Endothelial cell of umbilical vein (primary cell): ENCODE measurements around the gene PRM3. TPM values are rescaled to one million over a fixed set of nuclear protein-coding genes. Genes with fewer than 3 reads are reported as not detected.

ENCODE experiments used
- BruUV-seq: library from RNA; stranded (reverse); fragments of 400-500 nt; replicated peaks from 2 replicates; lab custom pipeline; 2021; lab: Mats Ljungman, UMichigan
- CTCF ChIA-PET: fragments of 300-600, 350-600 bp; sonication (Branson Sonifier 250); formaldehyde crosslinking; loops from one replicate; lab custom pipeline; 2021; ENCODE audit warnings: antibody characterized with exemption, inconsistent platforms; lab: Charles Lee
- POLR2A ChIA-PET: fragments of 300-600, 350-600 bp; sonication (Branson Sonifier 250); formaldehyde crosslinking; loops from one replicate; lab custom pipeline; 2021; ENCODE audit warnings: antibody characterized with exemption, inconsistent platforms; lab: Charles Lee
- DNase-seq: peaks from one replicate; pipeline ENCODE4 v3.0.0-alpha.2; 2011; ENCODE audit warnings: low read depth, low spot score
- FAIRE-seq: peaks from 2 replicates; lab custom pipeline; 2011; peaks lifted over from hg19 to GRCh38; lab: Jason Lieb, UNC
- H2AFZ ChIP-seq: 2 replicates; pipeline ENCODE4 v1.6.0; 2012; ENCODE audit warnings: low read depth, low read length, control low read depth, inconsistent platforms
- H3K27ac ChIP-seq: 2 replicates; pipeline ENCODE4 v1.5.1; 2011; ENCODE audit warnings: low read depth, mild to moderate bottlenecking, control low read depth, low read length, moderate library complexity; ENCODE audit not compliant: insufficient read depth
- H3K27me3 ChIP-seq, 2 experiments: 2 replicates each; pipeline versions ENCODE4 v1.6.0 to v1.6.1; 2011; ENCODE audit warnings: low read length in 2 of 2, mixed read lengths in 1 of 2; ENCODE audit not compliant: control insufficient read depth in 2 of 2, insufficient read depth in 2 of 2
- H3K36me3 ChIP-seq, 2 experiments: 2 replicates in 1 of 2; 3 replicates in 1 of 2; pipeline ENCODE4 v1.5.1; 2011; ENCODE audit warnings: low read length in 2 of 2, mild to moderate bottlenecking in 1 of 2, moderate library complexity in 1 of 2; ENCODE audit not compliant: control insufficient read depth in 2 of 2, insufficient read depth in 2 of 2; ENCODE audit errors: extremely low read depth in 1 of 2
- H3K4me1 ChIP-seq: 3 replicates; pipeline ENCODE4 v1.5.1; 2011; ENCODE audit warnings: mild to moderate bottlenecking, low read length; ENCODE audit not compliant: control insufficient read depth, insufficient read depth; ENCODE audit errors: extremely low read depth
- H3K4me2 ChIP-seq: 2 replicates; pipeline ENCODE4 v1.6.1; 2011; ENCODE audit warnings: low read length, control low read depth, mixed read lengths; ENCODE audit not compliant: insufficient read depth
- H3K4me3 ChIP-seq, 3 experiments: fragments of 200-600 bp in 1 of 3; sonication (generic), shearing (Covaris generic) in 1 of 3; replicated peaks in 1 of 3; 2 replicates each; pipeline ENCODE4 v1.5.1; 2011 to 2016; ENCODE audit warnings: control low read depth in 3 of 3, low read length in 3 of 3, mild to moderate bottlenecking in 2 of 3, inconsistent platforms in 1 of 3, low read depth in 1 of 3, moderate library complexity in 1 of 3; ENCODE audit not compliant: insufficient read depth in 1 of 3
- H3K79me2 ChIP-seq: 2 replicates; pipeline ENCODE4 v1.6.0; 2012; ENCODE audit warnings: low read length, inconsistent platforms; ENCODE audit not compliant: control insufficient read depth, insufficient read depth
- H3K9ac ChIP-seq: replicated peaks from 2 replicates; pipeline ENCODE3; 2011; ENCODE audit warnings: low read length, control low read depth; ENCODE audit not compliant: insufficient read depth; ENCODE audit errors: extremely low read depth
- H3K9me1 ChIP-seq: replicated peaks from 3 replicates; pipeline ENCODE4 v1.6.0; 2011; ENCODE audit warnings: mild to moderate bottlenecking, low read length; ENCODE audit not compliant: control insufficient read depth, insufficient read depth; ENCODE audit errors: extremely low read depth
- H3K9me3 ChIP-seq: replicated peaks from 2 replicates; pipeline ENCODE4 v1.5.1; 2012; ENCODE audit warnings: low read length, inconsistent platforms; ENCODE audit not compliant: control insufficient read depth, insufficient read depth
- H4K20me1 ChIP-seq: replicated peaks from 2 replicates; pipeline ENCODE3; 2011; ENCODE audit warnings: mild to moderate bottlenecking, low read length; ENCODE audit not compliant: control insufficient read depth, insufficient read depth; ENCODE audit errors: extremely low read depth
- EZH2 ChIP-seq: IDR thresholded peaks from 2 replicates; pipeline ENCODE4 v1.6.1; 2012; ENCODE audit warnings: borderline replicate concordance, low read depth, mild to moderate bottlenecking, moderate library complexity, low read length, inconsistent platforms; ENCODE audit not compliant: severe bottlenecking
- FOS ChIP-seq: IDR thresholded peaks from 2 replicates; pipeline ENCODE4 v1.6.1; 2011; ENCODE audit warnings: mild to moderate bottlenecking, low read length, moderate library complexity, borderline replicate concordance; ENCODE audit not compliant: insufficient read depth
- GATA2 ChIP-seq: IDR thresholded peaks from 2 replicates; pipeline ENCODE4 v1.7.0; 2011; ENCODE audit warnings: low read depth, mild to moderate bottlenecking, moderate library complexity, mixed read lengths, low read length; ENCODE audit not compliant: insufficient read length, insufficient read depth
- JUN ChIP-seq: IDR thresholded peaks from 2 replicates; pipeline ENCODE4 v1.6.1; 2011; ENCODE audit warnings: borderline replicate concordance, low read depth; ENCODE audit not compliant: insufficient read length, insufficient read depth
- MAX ChIP-seq: IDR thresholded peaks from 2 replicates; pipeline ENCODE4 v1.6.1; 2011; ENCODE audit not compliant: insufficient read depth, insufficient read length
- MYC ChIP-seq: IDR thresholded peaks from one replicate; pipeline ENCODE4 v1.6.1; 2011; ENCODE audit warnings: mild to moderate bottlenecking, low read depth, low read length
- POLR2A ChIP-seq: IDR thresholded peaks from 2 replicates; pipeline ENCODE4 v1.6.1; 2012; ENCODE audit warnings: low read depth, mild to moderate bottlenecking, control low read depth, low read length
- POLR2AphosphoS5 ChIP-seq: IDR thresholded peaks from 2 replicates; pipeline ENCODE4 v1.6.1; 2012; ENCODE audit warnings: low read depth, mild to moderate bottlenecking, control low read depth, low read length, moderate library complexity; ENCODE audit not compliant: insufficient read depth
- dilution Hi-C: fragments of 300-500 bp; cut with MboI; formaldehyde crosslinking; loops from one replicate; pipeline ENCODE4 v1.15.0; 2019; ENCODE audit warnings: low sequenced_read_pairs; ENCODE audit not compliant: extremely low pct_ligation_motif_present
- intact Hi-C: fragments of 100-400 bp; cut with micrococcal nuclease; formaldehyde crosslinking; loops from one replicate; pipeline ENCODE4 v1.10.0; 2022
- polyA plus RNA-seq, 4 experiments: library from polyadenylated mRNA; depleted of rRNA in 3 of 4; stranded (reverse) in 3 of 4; unstranded in 1 of 4; fragments of >200 nt; gene quantifications; 2 replicates each; pipeline versions ENCODE4 v1.2.1 to v1.2.3, GENCODE V29; 2011 to 2012; ENCODE audit warnings: missing spikeins in 1 of 4
- total RNA-seq: library from RNA; stranded (reverse); gene quantifications from 2 replicates; pipeline ENCODE4 v1.2.3, GENCODE V29; 2021
- TF ChIP-seq, protein P1 (sequence below), 2 donors: IDR thresholded peaks; 1 replicate in 1 of 2; 2 replicates in 1 of 2; pipeline ENCODE4 v1.5.1; 2011; ENCODE audit warnings: low read length in 2 of 2, mild to moderate bottlenecking in 2 of 2, moderate library complexity in 2 of 2, control low read depth in 1 of 2, inconsistent platforms in 1 of 2, low read depth in 1 of 2; ENCODE audit not compliant: insufficient read depth in 1 of 2; ENCODE audit errors: extremely low read depth in 1 of 2

PRM3 gene
- total and polyA plus RNA-seq, 2 donors (not counting 3 experiments of a cell fraction or from before 2014, with no cell fraction given): not detected

DNA sequence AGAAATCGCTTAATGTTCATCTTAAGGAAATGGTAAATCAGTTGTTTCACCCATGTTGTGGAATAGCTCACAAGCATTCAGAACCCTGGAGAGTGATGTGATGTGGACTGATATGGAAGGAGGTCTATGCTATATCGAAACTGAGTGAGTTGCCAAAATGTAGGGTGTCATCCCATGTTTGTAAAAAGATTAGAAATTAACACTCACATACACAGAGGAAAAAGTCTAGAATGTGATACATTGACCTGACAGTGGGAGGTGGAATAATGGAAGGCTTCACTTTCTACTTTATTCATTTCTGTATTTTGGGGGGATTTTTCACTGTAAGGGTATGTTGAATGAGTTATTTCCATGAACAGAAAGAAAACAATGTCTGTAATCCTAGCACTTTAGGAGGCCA, 12.4 kb upstream of the PRM3 start:
- no TSS peak for BruUV-seq
- no peak overlapping the region for H3K27ac ChIP-seq
- H3K79me2 ChIP-seq: no peaks in the 10 kb centered on the region
- no peak for FAIRE-seq
- POLR2A ChIA-PET: no interaction called here
- no peak overlapping the region for H3K9ac ChIP-seq
- no peaks in the 10 kb centered on the region for H4K20me1 ChIP-seq
- DNase-seq: no peak
- no peaks in the 10 kb centered on the region for H3K9me1 ChIP-seq
- no peak overlapping the region for H2AFZ ChIP-seq
- H3K27me3 ChIP-seq: peaks cover 3 to 5% of the 10 kb centered on the region in 2 experiments
- no peaks in the 10 kb centered on the region for H3K4me1 ChIP-seq
- intact Hi-C loops (no loop called here), dilution Hi-C loops (no loop called here)
- CTCF ChIA-PET: no interaction called here
- no peak overlapping the region for H3K4me2 ChIP-seq
- no peak for TF ChIP-seq POLR2A
- no peak for TF ChIP-seq MAX
- no peak for TF ChIP-seq GATA2
- no peak for TF ChIP-seq MYC
- H3K36me3 ChIP-seq: no peaks in the 10 kb centered on the region
- no peaks in the 10 kb centered on the region for H3K9me3 ChIP-seq
- H3K4me3 ChIP-seq: no peak overlapping the region

DNA sequence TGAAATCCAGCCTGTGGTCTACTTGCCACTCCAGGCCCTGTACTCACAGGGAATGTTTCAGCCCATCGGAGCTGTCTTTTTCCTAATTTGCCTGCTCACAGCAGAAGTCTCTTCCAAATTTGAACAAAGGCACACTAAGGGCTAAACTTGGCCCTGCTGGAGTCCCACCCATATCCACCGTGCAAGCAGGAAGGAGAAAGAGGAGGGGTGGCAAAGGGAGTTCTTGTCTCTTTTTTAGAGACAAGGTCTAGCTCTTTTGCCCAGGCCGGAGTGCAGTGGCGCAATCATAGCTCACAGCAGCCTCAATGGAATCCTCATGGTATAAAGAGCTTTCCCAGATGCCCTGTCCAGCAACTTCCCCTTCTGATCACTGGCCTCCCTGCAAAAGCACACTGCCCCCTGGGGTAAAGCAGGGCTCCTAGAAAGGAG, 10.4 kb upstream of the PRM3 start:
- no TSS peak for BruUV-seq
- CTCF ChIA-PET: interaction anchor here (0.8 to 1.5 kb wide), 5 partner anchors 13 to 313 kb away, joined by 3 to 4 read pairs (median 4); partner anchors contain the start of gene SOCS1
- Histone ChIP-seq H3K27ac (no peak overlapping the region), H3K9me3 (no peaks in the 10 kb centered on the region), H3K36me3 (no peaks in the 10 kb centered on the region), H2AFZ (no peak overlapping the region), H3K4me1 (no peaks in the 10 kb centered on the region), H3K79me2 (no peaks in the 10 kb centered on the region), H3K4me3 (no peak overlapping the region), H3K27me3 (peaks cover 3 to 4% of the 10 kb centered on the region in 2 experiments), H3K9me1 (no peaks in the 10 kb centered on the region), H3K4me2 (no peak overlapping the region), H3K9ac (no peak overlapping the region), H4K20me1 (no peaks in the 10 kb centered on the region)
- no peak for DNase-seq
- no peak for FAIRE-seq
- POLR2A ChIA-PET: interaction anchor here (1.4 kb wide), 1 partner anchor 28 kb away, joined by 3 read pairs; the partner anchor contains the start of gene SOCS1
- intact Hi-C loops (no loop called here), dilution Hi-C loops (no loop called here)
- TF ChIP-seq EZH2 (no peak), MYC (no peak), FOS (no peak), POLR2AphosphoS5 (no peak), GATA2 (no peak), JUN (no peak), POLR2A (no peak), MAX (no peak)
- TF ChIP-seq, protein P1, sequence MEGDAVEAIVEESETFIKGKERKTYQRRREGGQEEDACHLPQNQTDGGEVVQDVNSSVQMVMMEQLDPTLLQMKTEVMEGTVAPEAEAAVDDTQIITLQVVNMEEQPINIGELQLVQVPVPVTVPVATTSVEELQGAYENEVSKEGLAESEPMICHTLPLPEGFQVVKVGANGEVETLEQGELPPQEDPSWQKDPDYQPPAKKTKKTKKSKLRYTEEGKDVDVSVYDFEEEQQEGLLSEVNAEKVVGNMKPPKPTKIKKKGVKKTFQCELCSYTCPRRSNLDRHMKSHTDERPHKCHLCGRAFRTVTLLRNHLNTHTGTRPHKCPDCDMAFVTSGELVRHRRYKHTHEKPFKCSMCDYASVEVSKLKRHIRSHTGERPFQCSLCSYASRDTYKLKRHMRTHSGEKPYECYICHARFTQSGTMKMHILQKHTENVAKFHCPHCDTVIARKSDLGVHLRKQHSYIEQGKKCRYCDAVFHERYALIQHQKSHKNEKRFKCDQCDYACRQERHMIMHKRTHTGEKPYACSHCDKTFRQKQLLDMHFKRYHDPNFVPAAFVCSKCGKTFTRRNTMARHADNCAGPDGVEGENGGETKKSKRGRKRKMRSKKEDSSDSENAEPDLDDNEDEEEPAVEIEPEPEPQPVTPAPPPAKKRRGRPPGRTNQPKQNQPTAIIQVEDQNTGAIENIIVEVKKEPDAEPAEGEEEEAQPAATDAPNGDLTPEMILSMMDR (IDR thresholded peaks at IDR 0.05; ENCODE audit: extremely low read depth in 1 of 2, insufficient read depth in 1 of 2, low read depth in 1 of 2, low read length in 2 of 2): no peak
